DMS53 (cell line): Measurements from ENCODE around the gene OLAH.

Source experiments
- DNase-seq: peaks from one replicate; lab custom pipeline; 2025; lab: John Stamatoyannopoulos, UW

OLAH gene

DNA sequence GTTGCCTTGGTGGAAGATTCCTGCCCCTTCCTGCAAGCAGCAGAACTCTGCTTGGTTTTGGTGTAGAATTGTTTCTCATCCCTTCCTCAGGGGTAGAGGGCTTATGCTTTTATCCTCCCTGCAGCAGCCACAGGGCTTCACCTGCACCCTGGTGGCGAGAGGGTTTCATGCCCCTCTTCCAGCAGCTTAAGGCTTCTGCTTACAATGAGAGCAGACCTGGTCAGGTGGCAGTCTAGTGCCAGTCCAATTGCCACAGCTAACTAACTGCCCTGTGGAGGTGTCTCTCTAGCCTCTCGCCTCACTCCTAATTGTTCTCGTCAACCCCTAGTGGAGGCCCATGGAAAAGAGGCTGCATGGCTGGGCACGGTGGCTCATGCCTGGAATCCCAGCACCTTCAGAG lies 25.5 kb downstream of the OLAH start:
- no peak for DNase-seq

DNA sequence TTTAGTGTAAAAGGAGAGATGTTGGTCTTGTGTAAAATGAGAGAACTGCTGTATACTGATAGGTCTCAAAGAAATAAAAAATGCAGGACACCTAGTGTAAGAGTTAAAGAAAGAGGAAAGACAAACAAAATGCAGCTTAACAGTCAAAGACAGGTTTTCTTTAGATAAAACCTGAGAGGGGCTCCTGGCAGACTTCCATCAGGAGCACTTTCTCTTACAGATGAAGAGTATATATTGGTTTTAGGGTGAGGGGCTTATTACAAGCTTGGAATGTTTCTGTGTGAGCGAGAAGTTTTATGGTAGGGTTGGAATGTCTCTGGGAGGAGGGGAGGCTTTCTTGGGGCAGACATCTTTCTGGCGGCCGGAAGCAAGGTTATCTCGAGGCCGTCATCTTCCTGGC lies 28.6 kb downstream of the OLAH start:
- peak; percentile 53 for DNase-seq

GRCh38 chr10:15075421-15075820 lies 31.7 kb downstream of the OLAH start:
- no peak for DNase-seq

DNA sequence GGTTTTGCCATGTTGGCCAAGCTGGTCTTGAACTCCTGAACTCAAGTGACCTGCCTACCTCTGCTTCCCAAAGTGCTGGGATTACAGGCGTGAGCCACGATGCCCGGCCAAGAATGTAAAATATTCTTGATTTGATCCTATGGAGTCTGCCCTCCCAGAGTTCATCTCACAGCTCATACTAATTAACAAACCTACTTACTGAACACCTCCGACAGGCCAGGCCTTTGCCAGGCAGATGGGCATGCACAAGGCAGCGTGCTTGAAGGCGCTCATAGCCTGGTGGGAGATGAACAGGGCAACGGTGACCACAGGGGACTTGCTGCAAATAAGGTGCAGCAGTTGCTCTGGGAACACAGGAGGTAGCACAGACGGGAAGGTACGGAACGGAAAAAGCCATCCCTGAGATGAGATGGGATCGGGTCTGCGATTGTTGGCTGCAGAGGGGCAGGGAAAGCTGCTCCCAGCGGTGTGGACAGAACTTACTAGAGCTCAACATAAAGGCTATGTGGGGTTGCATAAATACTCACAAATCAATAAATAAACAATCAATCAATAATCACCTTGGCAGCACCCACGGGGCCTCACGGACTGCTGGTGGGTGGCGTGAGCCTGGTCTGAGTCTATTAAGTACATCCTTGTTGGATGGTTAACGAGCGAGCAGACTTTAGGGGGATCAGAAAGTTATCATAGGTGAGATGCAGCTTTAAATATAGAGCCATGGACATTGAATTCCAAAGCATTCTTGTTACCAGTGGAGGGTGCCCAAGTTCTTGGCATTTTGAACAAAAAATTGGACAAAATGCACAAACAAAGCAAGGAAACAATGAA lies 40.1 kb downstream of the OLAH start:
- DNase-seq = no peak

DNA sequence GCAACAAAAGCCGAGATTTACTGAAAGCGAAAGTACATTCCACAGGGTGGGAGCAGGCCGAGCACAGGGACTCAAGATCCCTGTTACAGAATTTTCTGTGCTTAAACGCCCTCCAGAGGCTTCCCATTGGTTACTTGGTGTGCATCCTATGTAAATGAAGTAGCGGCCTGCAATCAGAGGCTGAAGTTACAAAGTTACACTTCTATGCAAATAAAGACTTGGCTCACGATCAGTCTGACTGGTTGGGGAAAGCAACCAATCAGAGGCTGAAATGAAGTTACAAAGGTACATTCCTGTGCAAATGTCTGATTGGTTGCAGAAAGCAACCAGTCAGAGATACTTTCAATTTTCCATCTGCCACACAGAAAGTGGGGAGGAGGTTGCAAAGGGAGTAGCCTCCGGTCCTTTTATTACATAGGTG lies 40.8 kb downstream of the OLAH start:
- peak; percentile 30 for DNase-seq

DNA sequence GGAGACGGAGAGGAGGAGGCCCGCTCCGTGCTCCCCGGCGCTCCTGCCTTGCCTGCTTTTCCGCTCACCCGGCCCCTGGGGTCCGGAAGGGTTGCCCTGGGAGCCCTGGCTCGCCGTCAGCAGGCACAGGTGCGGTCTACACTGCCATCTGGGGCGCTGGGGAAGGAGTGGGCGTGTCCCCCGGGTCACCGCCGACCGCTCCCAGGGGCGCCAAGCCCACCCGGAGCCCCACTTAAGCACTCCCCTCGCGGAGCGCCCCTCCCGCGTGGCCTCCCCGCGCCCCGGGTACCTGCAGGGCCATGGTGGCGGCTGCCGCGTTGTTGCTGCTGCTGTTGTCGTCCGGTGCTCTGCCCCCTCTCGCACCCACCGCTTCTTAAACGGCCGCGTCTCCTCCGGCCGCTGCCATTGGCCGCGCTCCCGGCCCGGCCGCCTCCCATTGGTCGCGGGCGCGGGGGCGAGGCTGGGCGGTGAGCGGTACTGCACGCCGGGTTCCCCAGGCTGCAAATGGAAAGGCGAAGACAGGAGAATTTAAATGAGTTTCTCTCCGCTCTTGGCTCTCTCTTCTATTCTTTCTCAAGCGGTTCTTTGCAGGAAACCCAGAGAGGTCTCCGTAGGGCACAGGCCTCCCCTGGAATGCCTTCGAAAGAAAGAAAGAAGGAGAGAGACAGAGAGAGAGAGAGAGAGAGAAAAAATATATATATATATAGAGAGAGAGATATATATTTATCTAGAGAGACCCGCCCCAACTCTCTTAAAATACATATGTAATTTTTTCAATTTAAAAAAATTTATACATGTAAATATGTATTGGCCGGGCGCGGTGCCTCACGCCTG lies 44.9 kb downstream of the OLAH start, which contains the start of gene ACBD7:
Gene ACBD7, minus strand, starts transcription at position 349 of the 834 bp plus-strand sequence. Its CDS starts 48 bp downstream, at position 301.
- DNase-seq = peak; percentile 98

DNA sequence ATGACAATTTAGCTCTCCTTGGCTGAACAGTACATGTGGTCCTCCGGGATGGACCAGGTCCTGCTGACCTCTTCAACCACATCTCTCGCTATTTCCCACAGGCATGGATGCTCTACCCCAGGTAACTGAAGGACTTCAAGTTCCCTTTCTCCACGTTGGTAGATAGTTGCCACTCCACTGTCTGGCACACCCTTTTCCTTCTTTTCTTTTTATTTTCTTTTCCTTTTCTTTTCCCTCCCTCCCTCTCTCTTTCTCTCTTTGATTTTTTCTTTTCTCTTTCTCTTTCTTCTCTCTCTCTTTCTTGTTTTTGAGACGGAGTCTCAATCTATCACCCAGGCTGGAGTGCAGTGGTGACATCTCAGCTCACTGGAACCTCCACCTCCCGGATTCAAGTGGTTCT lies 47.7 kb downstream of the OLAH start:
- DNase-seq = no peak

GRCh38 chr10:15092855-15093408 lies 49.2 kb downstream of the OLAH start:
- DNase-seq = no peak

GRCh38 chr10:15096661-15097010 lies 52.9 kb downstream of the OLAH start:
- peak; percentile 67 for DNase-seq

GRCh38 chr10:15097011-15097812 lies 53.5 kb downstream of the OLAH start, which contains the start of gene RPP38:
Gene RPP38 (plus strand): TSS chr10:15097355. CDS start chr10:15103315, 5,960 bp downstream.
- peak; percentile 99 for DNase-seq

GRCh38 chr10:15099886-15100285 lies 56.1 kb downstream of the OLAH start:
- no peak for DNase-seq

GRCh38 chr10:15103513-15103912 lies 59.8 kb downstream of the OLAH start:
- no peak for DNase-seq

DNA sequence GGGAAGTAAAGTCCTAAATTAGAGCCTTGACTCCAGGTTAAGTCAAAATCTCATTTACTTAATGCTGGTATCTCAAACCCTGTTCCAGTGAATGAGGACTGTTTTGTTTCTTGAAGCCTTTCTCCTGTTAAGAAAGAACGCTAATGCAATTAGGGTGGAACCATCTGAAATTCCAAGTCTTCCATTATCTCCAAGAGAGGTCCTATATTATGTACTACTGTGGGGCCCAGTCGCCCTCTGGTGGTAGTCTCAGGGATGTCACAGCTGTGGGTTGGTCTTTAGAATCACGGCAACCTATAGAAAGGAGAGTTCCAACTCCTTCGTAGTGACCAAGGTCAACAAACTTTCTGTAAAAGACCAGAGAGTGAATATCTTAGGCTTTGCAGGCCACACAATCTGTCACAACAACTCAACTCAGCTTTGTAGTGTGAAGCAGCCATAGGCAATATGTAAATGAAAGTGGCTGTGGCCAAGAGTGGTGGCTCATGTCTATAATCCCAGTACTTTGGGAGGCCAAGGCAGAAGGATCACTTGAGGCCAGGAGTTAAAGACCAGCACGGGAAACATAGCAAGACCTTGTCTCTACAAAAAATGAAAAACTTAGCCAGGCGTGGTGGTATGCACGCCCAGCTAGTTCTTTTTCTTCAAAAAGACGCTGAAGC lies 62.7 kb downstream of the OLAH start:
- peak; percentile 84 for DNase-seq

GRCh38 chr10:15112657-15113056 lies 68.9 kb downstream of the OLAH start:
- DNase-seq = peak; percentile 16

- DNase-seq = no peak
Observed at GRCh38 chr10:15113766-15114165, 70.0 kb downstream of the OLAH start.

GRCh38 chr10:15116225-15116624 lies 72.5 kb downstream of the OLAH start:
- no peak for DNase-seq

DNA sequence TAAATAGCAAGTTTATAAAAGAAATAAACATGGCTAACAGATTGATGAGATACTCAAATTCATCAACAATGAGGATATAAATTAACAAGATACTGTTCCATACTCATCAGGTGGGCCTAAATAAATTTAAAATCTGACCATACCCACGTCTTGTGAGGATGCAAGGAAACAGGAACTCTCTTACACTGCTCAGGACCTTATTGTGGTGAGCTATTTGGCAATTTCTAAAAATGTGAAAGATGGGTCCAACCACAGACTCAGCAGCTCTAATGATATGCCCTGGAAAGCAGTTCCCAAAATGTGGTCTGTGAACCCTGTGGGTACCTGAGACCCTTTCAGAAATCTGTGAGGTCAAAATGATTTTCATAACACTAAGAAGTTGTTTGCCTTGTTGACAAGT lies 74.9 kb downstream of the OLAH start:
- no peak for DNase-seq

DNA sequence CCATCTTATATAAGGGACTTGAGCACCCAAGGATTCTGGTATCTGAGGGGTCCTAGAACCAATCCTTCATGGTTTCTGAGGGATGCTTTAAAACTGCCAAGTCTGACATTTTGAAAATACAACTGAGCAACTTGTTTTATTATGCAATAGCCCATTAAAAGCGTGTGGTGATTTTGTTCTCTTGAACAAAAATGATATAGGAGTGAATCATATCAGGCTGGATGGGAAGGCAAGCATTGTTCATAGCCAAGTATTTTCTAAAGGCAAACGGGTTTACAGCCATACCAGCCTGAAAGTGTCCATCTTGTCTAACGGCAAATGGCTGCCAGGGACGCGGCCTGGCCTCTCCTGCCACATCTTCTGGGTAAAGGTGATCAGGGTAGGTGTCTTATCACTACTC lies 76.8 kb downstream of the OLAH start:
- no peak for DNase-seq

DNA sequence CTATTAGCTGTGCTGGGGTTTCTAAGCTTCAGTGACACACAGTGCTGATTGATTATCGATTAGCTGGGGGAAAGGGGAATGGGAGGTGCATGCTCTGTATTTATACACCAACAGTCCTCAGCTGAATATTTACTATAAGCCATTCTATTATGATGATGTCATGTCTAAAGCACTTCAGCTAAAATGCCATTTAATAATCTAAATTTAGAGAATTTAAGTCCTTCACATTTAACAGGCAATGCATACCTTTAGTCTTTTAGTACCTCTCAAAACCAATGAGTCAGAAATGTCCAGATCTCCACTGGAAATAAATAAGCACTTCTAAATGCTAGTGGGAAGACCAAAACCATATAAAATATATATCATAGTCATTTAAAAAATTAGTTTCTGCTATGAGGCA lies 78.0 kb downstream of the OLAH start:
- DNase-seq = no peak

GRCh38 chr10:15122477-15123030 lies 78.8 kb downstream of the OLAH start:
- DNase-seq = no peak
